ENCODE measurements around the gene NLRP8. TPM values are rescaled to one million over a fixed set of nuclear protein-coding genes. Genes with fewer than 3 reads are reported as not detected.
"Not testable (repeated sequence)": the region's sequence is repeated elsewhere in the genome, so short reads cannot be mapped to it uniquely, and the experiment has no call there.

NLRP8 gene
- total RNA-seq, 1 donor from 2014 or later = not detected

DNA sequence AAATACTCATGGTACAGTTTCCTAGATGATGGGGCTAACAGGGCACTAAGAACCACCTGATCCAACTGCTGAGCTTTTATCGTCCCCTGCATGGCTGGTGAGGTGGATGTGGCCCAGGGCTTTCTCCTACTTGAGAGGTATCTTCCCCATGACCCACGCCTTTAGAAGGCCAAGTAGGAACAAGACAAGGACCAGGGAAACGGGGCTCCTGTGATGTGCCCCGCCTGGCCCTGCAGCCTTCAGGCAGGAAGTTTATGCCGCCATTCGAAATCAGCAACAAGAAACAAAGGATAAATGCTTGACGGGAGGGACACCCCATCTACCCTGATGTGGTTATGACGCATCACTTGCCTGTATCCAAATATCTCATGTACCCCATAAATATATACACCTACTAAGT lies 19.6 kb upstream of the NLRP8 start:
- H3K27me3 Mint-ChIP-seq = peaks cover 2% of the 10 kb centered on the region

GRCh38 chr19:55929258-55929657 lies 18.4 kb upstream of the NLRP8 start:
- H3K4me3 Mint-ChIP-seq; H3K9me3 Mint-ChIP-seq; H3K27ac Mint-ChIP-seq; ATAC-seq (ENCODE audit: low read depth); intact Hi-C loops (cut with micrococcal nuclease); H3K36me3 Mint-ChIP-seq (ENCODE audit: low read depth); H3K27me3 Mint-ChIP-seq; CTCF ChIA-PET; POLR2A ChIA-PET; H3K4me1 Mint-ChIP-seq; DNase-seq: not testable (repeated sequence)

More for the DNA sequence above, 19.6 kb upstream of the NLRP8 start:
- Mint-ChIP-seq H3K27ac (no peak overlapping the region), H3K36me3 (ENCODE audit: low read depth) (no peaks in the 10 kb centered on the region), H3K4me1 (no peaks in the 10 kb centered on the region), H3K9me3 (peaks cover 12% of the 10 kb centered on the region), H3K4me3 (no peak overlapping the region)
- CTCF ChIA-PET = no interaction called here
- DNase-seq (no peak), ATAC-seq (ENCODE audit: low read depth) (no peak)
- POLR2A ChIA-PET = no interaction called here
- intact Hi-C loops (cut with micrococcal nuclease) = no loop called here
- TF ChIP-seq, protein P1, sequence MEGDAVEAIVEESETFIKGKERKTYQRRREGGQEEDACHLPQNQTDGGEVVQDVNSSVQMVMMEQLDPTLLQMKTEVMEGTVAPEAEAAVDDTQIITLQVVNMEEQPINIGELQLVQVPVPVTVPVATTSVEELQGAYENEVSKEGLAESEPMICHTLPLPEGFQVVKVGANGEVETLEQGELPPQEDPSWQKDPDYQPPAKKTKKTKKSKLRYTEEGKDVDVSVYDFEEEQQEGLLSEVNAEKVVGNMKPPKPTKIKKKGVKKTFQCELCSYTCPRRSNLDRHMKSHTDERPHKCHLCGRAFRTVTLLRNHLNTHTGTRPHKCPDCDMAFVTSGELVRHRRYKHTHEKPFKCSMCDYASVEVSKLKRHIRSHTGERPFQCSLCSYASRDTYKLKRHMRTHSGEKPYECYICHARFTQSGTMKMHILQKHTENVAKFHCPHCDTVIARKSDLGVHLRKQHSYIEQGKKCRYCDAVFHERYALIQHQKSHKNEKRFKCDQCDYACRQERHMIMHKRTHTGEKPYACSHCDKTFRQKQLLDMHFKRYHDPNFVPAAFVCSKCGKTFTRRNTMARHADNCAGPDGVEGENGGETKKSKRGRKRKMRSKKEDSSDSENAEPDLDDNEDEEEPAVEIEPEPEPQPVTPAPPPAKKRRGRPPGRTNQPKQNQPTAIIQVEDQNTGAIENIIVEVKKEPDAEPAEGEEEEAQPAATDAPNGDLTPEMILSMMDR (IDR thresholded peaks at IDR 0.05) = no peak

DNA sequence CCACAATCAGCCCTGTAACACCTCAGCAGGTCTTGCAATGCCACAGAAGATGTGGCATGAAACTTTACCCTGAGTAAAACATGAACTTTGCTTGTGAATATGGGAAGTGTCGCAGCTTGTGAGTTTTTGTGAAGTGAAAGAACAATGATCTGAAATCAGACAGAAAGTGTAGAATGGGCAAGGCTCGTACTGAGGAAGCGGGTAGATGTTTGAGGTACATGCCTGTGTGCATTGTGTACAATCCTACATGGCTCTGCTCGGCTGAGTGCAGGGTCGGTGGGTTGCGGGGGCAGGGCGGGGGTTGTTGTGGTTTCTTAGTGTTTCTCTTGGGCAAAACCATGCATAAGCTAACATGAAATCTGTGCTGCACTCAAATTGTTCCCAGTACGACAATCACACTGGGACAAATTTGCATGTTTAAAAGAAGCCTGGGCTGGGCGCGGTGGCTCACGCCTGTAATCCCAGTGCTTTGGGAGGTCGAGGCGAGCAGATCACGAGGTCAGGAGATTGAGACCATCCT lies 16.6 kb upstream of the NLRP8 start:
- ATAC-seq (ENCODE audit: low read depth) (no peak), DNase-seq (no peak)
- CTCF ChIA-PET = no interaction called here
- H3K27ac Mint-ChIP-seq = no peak overlapping the region
- no peak overlapping the region for H3K4me3 Mint-ChIP-seq
- no peaks in the 10 kb centered on the region for H3K36me3 Mint-ChIP-seq (ENCODE audit: low read depth)
- H3K9me3 Mint-ChIP-seq = no peaks in the 10 kb centered on the region
- peaks cover 2% of the 10 kb centered on the region for H3K27me3 Mint-ChIP-seq
- intact Hi-C loops (cut with micrococcal nuclease) = no loop called here
- TF ChIP-seq, protein P1 (IDR thresholded peaks at IDR 0.05) = no peak
- POLR2A ChIA-PET = no interaction called here
- no peaks in the 10 kb centered on the region for H3K4me1 Mint-ChIP-seq

- intact Hi-C loops (cut with micrococcal nuclease) = no loop called here
- POLR2A ChIA-PET = no interaction called here
These were observed 15.7 kb upstream of the NLRP8 start, which contains the start of gene NLRP13 for GRCh38 chr19:55931936-55932386. Gene NLRP13, minus strand, starts transcription at chr19:55932336. Its CDS starts 25 bp downstream, at chr19:55932311.

GRCh38 chr19:55935206-55935605 lies 12.4 kb upstream of the NLRP8 start:
- intact Hi-C loops (cut with micrococcal nuclease) = no loop called here
- no peaks in the 10 kb centered on the region for H3K9me3 Mint-ChIP-seq
- H3K27me3 Mint-ChIP-seq = no peaks in the 10 kb centered on the region
- POLR2A ChIA-PET = no interaction called here
- H3K36me3 Mint-ChIP-seq (ENCODE audit: low read depth) = no peaks in the 10 kb centered on the region
- CTCF ChIA-PET = no interaction called here
- DNase-seq = no peak
- no peak overlapping the region for H3K4me3 Mint-ChIP-seq
- no peak for ATAC-seq (ENCODE audit: low read depth)
- no peak overlapping the region for H3K27ac Mint-ChIP-seq
- H3K4me1 Mint-ChIP-seq = no peaks in the 10 kb centered on the region
- TF ChIP-seq, protein P1 (IDR thresholded peaks at IDR 0.05) = no peak

More at GRCh38 chr19:55931936-55932386, 15.7 kb upstream of the NLRP8 start, which contains the start of gene NLRP13:
- CTCF ChIA-PET = no interaction called here
- ATAC-seq (ENCODE audit: low read depth) (no peak), DNase-seq (no peak)
- no peaks in the 10 kb centered on the region for H3K9me3 Mint-ChIP-seq
- peaks cover 2% of the 10 kb centered on the region for H3K27me3 Mint-ChIP-seq
- no peak within 1 kb of the TSS for H3K27ac Mint-ChIP-seq
- H3K4me1 Mint-ChIP-seq = no peaks in the 10 kb centered on the region
- H3K36me3 Mint-ChIP-seq (ENCODE audit: low read depth) = no peaks in the 10 kb centered on the region
- H3K4me3 Mint-ChIP-seq = no peak within 1 kb of the TSS
- TF ChIP-seq, protein P1 (IDR thresholded peaks at IDR 0.05) = no peak

- ATAC-seq (ENCODE audit: low read depth) = no peak
- POLR2A ChIA-PET = no interaction called here
- no peak for DNase-seq
- Mint-ChIP-seq H3K4me1 (no peaks in the 10 kb centered on the region), H3K27me3 (peaks cover 3% of the 10 kb centered on the region), H3K36me3 (ENCODE audit: low read depth) (no peaks in the 10 kb centered on the region), H3K9me3 (peaks cover 7% of the 10 kb centered on the region), H3K27ac (no peak overlapping the region), H3K4me3 (no peak overlapping the region)
- intact Hi-C loops (cut with micrococcal nuclease) = no loop called here
- CTCF ChIA-PET = no interaction called here
- TF ChIP-seq, protein P1 (IDR thresholded peaks at IDR 0.05) = no peak
These were observed 8.4 kb upstream of the NLRP8 start for GRCh38 chr19:55939206-55939605.
